Kidney (tissue), 14 donors: ENCODE data around the gene PTPRC. TPM values are rescaled to one million over a fixed set of nuclear protein-coding genes. Genes with fewer than 3 reads are reported as not detected.

Experiments used
- DNase-seq, 5 donors: peaks; one replicate each; pipeline ENCODE4 v3.0.0-alpha.2; 2013 to 2020
- FAIRE-seq: peaks from 2 replicates; lab custom pipeline; 2012; peaks lifted over from hg19 to GRCh38; lab: Jason Lieb, UNC
- H3K27ac ChIP-seq, 2 donors: one replicate each; pipeline ENCODE4 v1.7.0; 2013; ENCODE audit warnings: low read depth in 2 of 2, low read length in 2 of 2, inconsistent platforms in 1 of 2
- H3K27me3 ChIP-seq: one replicate; pipeline ENCODE4 v1.7.1; 2013; ENCODE audit warnings: low read length, inconsistent platforms; ENCODE audit not compliant: control insufficient read depth, insufficient read depth
- H3K36me3 ChIP-seq, 3 donors: one replicate each; pipeline versions ENCODE4 v1.7.0 to v1.7.1; 2013; ENCODE audit warnings: low read length in 3 of 3, control low read depth in 1 of 3, inconsistent platforms in 1 of 3; ENCODE audit not compliant: insufficient read depth in 3 of 3, control insufficient read depth in 2 of 3
- H3K4me1 ChIP-seq, 3 donors: one replicate each; pipeline versions ENCODE4 v1.7.0 to v1.7.1; 2013; ENCODE audit warnings: low read length in 3 of 3, inconsistent platforms in 1 of 3, low read depth in 1 of 3; ENCODE audit not compliant: control insufficient read depth in 2 of 3, insufficient read depth in 2 of 3
- H3K4me3 ChIP-seq, 3 donors: one replicate each; pipeline versions ENCODE4 v1.7.0 to v1.8.1; 2013; ENCODE audit warnings: low read length in 3 of 3, control low read depth in 1 of 3, inconsistent platforms in 1 of 3
- H3K9ac ChIP-seq, 3 donors: one replicate each; pipeline versions ENCODE4 v1.7.0 to v1.7.1; 2013; ENCODE audit warnings: low read length in 3 of 3, control low read depth in 1 of 3, inconsistent platforms in 1 of 3
- H3K9me3 ChIP-seq, 3 donors: one replicate each; pipeline versions ENCODE4 v1.7.0 to v1.7.1; 2013; ENCODE audit warnings: low read length in 3 of 3, control low read depth in 1 of 3, inconsistent platforms in 1 of 3; ENCODE audit not compliant: control insufficient read depth in 2 of 3, insufficient read depth in 1 of 3
- CTCF ChIP-seq: IDR thresholded peaks from 3 replicates; pipeline ENCODE4 v1.5.1; 2012; ENCODE audit warnings: mild to moderate bottlenecking, moderate library complexity, borderline replicate concordance; ENCODE audit not compliant: insufficient read depth; ENCODE audit errors: extremely low read depth
- intact Hi-C: fragments of 100-400 bp; cut with DNase I; formaldehyde crosslinking; loops from one replicate; pipeline ENCODE4 v1.11.1; 2022
- polyA plus RNA-seq: library from polyadenylated mRNA; stranded (reverse); fragments of 350-450 nt; fragmentation: Illumina TruSeq; extraction: RNeasy Lipid Tissue Mini Kit (QIAGEN cat#74804); gene quantifications from one replicate; pipeline ENCODE4 v1.2.3, GENCODE V29; 2014; ENCODE audit warnings: low read depth, low replicate concordance; ENCODE audit not compliant: insufficient read depth
- total RNA-seq: library from RNA; stranded (reverse); fragmentation: NEBNext Ultra II Directional; extraction: Animal tissue kit (Norgen Biotek cat#: 25700); gene quantifications from one replicate; pipeline ENCODE4 v1.2.1, GENCODE V29; 2021
- donor health status: control.
- donor health status: control.
- donor health status: control.
- donor health status: control.
- donor health status: control.
- donor health status: DM: yes; HTN: yes; CAD: no.
- donor health status: Normal renal cell carcinoma (clear cell type).

The PTPRC gene
- total and polyA plus RNA-seq, 2 donors from 2014 or later = 1.4 to 60.2 TPM

DNA sequence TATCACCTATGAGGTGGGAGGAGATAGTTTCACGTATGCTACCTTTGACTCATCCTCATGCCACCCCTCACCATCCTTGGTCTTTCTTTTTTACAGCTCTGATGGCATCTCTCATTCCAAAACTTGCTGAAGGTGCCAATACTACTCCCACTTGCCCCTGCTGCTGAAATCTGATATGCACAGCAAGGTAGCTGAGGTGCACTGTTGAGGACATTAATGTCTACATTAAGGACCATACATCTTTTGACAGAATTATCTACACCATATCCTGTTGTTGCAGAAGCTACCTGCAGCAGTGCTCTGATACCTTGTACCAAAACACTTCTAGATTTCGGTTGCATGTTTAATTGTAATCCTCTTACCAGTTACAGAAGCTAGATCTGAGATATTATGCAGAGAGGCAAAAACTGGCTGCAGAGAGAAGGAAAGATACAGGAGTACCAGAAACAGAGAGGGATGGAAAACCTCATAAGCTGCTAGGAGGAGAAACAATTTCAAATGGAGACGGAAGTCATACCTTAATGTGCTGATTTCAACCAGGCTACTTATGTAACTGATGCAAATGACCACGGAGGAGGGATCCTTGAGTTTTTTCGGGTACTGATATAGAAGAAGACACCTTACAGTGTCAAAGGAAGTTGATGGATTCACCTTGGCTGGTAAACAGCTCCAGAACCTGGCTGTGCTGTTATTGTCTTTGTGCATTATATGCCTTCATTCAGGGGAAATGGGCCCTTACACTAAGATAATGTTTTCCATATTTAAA is 19.3 kb upstream of the PTPRC start:
- H3K27me3 ChIP-seq = no peaks in the 10 kb centered on the region
- intact Hi-C loops = no loop called here
- H3K4me1 ChIP-seq = no peaks in the 10 kb centered on the region
- no peak for TF ChIP-seq CTCF
- no peaks in the 10 kb centered on the region for H3K36me3 ChIP-seq
- H3K4me3 ChIP-seq = no peak overlapping the region
- FAIRE-seq (no peak), DNase-seq (no peak)
- H3K9ac ChIP-seq = no peak overlapping the region
- no peaks in the 10 kb centered on the region for H3K9me3 ChIP-seq
- H3K27ac ChIP-seq = no peak overlapping the region

DNA sequence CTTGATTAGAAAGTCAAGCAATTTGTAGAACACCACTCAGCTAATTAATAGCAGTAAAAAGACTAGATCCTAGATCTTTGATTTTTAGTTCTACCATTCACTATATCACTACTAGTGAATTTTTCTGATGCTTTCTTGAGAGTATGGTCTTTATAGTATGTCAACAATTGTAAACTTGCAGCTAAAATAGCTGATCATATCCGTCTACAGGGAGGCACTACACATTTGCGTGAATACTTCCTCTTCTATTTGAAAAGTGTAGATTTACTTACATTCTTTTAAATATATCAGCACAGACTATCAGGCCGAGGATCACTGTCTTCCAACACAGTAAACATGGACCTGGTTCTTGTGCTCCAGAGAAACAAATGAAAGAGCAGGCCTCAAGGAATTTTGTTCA is 18.6 kb upstream of the PTPRC start:
- no peaks in the 10 kb centered on the region for H3K27me3 ChIP-seq
- DNase-seq (no peak), FAIRE-seq (no peak)
- no peak overlapping the region for H3K27ac ChIP-seq
- H3K4me3 ChIP-seq = no peak overlapping the region
- H3K9me3 ChIP-seq = no peaks in the 10 kb centered on the region
- H3K9ac ChIP-seq = no peak overlapping the region
- H3K4me1 ChIP-seq = no peaks in the 10 kb centered on the region
- intact Hi-C loops = no loop called here
- H3K36me3 ChIP-seq = no peaks in the 10 kb centered on the region
- TF ChIP-seq CTCF = no peak

DNA sequence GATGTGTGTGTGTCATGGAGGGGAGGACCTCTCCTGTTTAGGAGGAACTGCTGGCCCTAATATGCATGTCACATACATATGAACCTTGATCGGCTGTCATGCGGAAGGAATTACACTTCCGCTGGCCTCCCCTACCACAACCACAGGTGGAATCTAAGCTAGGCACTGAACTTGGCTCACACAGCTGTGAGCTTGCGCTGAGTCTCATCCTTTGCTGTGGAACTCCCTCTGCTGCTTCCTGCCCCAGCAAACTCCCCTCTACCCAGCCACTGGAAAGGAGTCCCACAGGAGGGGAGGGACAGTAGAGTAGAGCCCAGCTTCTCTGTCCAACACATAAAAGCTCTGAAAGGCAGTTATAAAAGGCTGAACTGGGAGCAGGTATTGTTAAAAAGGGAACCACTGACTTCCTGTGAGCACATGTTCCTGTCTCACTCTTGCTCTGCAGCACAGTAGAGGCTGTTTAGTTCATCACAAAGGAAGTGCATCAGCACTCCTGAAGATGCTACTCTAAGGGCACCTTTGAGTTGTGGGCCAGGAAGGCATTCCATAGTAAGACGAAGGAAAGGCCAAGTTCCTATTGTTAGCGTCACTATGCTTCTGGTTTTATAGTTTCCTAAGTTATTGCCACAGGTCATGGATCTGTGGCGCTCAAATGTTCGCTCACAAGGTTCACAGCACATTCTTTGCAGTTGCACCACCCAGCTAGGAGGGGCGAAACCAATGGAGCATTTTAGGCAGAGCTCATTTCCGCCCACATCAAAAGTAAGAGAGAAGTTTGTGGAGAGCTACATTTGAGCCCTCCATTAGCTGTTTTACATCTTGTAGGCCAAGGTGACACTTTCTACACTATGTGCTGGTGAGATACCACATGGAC is 17.7 kb upstream of the PTPRC start:
- H3K9ac ChIP-seq = no peak overlapping the region
- no peak overlapping the region for H3K27ac ChIP-seq
- DNase-seq (peak in 4 of 5 donors; percentile 53 to 70 (median 68)), FAIRE-seq (no peak)
- no peaks in the 10 kb centered on the region for H3K9me3 ChIP-seq
- no peaks in the 10 kb centered on the region for H3K36me3 ChIP-seq
- no peaks in the 10 kb centered on the region for H3K4me1 ChIP-seq
- no peak overlapping the region for H3K4me3 ChIP-seq
- H3K27me3 ChIP-seq = no peaks in the 10 kb centered on the region
- intact Hi-C loops = no loop called here
- TF ChIP-seq CTCF = no peak
